Measurements from ENCODE around the gene CENPF.
"Not testable (repeated sequence)": the region's sequence is repeated elsewhere in the genome, so short reads cannot be mapped to it uniquely, and the experiment has no call there.

Gene CENPF

DNA sequence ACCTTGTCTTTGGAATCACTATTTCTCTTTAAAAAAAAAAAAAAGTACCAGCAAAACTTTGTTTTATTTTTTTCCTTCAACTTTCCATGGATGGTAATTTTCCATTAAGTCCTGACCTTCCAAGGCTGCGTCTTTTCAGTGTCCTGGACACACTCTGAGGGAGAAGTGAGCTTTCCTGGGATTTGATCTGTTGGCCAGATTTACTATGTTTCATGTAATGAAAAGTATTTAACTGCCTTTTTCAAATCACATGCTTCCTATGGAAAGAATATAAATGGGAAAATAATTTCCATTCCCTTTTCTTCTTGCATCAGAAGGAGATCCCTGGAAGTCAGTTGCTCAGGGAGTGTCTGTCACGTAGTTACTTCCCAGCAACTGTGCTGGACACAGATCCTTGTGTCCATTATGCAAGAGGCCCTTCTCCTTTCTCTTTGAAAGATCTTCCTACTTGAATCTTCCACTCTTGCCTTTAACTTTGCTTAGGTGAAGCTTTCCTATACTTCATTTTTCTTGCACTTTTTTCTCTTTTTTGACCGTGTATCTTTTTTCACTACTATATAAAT is 59.3 kb downstream of the CENPF start:
- DNase-seq: no peak

DNA sequence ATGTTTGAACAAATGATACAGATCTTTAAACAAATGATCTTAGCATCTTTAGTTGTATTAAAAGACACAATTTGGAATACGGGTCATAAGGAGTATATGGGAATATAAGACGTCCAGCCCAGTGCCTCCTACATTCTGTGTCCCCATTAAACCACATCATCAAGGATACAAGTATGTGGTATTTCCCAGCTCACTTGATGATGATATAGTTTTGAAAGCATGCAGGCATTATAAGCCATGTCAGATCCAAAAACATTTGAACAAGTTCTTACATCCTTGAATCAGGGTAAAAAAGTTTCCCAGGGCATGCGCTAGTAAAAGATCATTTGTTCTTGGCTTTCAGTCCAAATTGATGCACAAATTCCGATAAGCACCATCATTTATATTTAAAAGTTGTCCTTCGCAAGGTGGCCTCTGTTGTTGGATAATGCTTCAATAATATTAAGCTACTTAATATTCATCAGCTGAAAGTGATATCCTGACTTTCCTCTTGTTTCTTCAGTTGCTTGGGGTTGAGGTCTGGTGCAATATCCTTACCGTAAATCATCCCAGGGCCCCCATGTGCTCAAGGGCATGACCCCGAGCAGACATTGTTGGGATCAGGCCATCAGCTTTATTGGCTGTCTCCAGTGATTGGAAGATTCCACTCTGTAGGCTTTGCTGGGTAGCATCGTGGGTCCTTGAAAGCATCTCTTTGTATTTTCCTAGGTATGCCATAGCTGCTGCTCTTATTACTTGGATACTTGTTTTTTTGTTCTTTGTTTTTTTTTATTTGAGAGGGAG is 61.8 kb downstream of the CENPF start:
- no peak for DNase-seq

DNA sequence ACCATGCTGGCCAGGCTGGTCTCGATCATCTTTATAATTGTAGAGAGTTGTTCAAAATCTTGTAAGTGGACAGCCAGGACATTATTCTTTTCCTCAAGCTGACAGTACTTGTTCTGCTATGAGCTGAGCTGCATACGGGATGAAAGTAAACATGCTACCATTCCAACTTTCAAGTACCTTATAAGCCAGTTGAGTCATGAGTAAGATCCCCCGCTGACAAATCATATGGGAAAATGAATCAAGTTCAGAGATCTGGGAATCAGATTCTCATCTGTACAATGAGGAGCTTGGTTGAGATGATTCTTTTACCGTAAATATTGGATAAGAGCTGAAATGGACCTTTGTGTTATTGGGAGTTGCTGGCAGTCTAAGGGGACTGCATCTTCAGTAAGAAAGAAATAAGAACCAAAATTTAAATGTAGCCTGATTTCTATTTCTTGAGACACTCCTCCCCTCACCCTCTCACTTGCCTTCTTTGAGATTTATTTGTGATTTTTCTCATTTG is 62.7 kb downstream of the CENPF start:
- no peak for DNase-seq

DNA sequence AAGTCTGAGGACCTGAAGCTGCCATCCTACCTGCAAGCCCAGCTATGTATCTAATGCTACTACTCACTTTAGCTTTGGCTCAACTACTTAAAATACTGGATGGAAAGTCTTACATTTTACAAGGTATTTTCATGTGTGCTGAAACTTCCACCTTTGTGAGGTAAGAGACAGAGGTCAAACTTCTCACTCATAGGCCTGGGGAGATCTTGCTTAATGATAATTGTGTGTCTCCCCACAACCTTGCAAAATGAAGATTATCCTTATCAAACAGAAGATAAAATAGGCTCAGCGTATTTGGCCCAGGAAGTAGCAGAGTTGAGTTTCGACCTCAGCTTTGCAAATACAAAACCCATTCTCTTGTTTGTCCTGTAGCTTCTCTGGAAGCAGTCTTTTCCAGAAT is 63.7 kb downstream of the CENPF start:
- DNase-seq: no peak

DNA sequence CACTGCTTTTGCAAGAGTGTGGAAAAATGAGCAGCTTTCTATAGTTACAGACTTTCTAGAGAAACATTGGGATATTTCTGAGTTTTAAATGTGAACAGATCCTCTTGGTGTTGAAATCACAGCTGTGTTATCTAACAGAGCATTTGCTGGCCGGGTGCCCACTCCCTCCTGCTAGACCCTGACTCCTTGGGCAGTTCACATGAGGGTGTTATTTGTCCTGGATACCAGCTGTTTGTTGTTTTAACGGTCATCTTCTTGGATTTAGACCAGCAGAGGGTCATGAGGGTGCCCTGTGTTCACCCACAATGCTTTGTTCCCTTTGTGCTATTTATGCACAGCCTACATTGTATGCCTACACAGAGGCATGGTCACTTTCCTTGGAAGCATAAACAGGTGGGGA is 67.1 kb downstream of the CENPF start:
- no peak for DNase-seq

DNA sequence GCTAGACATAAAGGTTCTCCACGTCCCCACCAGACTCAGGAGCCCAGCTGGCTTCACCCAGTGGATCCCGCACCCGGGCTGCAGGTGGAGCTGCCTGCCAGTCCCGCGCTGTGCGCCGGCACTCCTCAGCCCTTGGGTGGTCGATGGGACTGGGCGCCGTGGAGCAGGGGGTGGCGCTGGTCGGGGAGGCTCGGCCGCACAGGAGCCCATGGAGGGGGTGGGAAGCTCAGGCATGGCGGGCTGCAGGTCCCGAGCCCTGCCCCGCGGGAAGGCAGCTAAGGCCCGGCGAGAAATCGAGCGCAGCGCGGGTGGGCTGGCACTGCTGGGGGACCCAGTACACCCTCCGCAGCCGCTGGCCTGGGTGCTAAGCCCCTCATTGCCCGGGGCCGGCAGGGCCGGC is 70.0 kb downstream of the CENPF start:
- not testable (repeated sequence) for DNase-seq

DNA sequence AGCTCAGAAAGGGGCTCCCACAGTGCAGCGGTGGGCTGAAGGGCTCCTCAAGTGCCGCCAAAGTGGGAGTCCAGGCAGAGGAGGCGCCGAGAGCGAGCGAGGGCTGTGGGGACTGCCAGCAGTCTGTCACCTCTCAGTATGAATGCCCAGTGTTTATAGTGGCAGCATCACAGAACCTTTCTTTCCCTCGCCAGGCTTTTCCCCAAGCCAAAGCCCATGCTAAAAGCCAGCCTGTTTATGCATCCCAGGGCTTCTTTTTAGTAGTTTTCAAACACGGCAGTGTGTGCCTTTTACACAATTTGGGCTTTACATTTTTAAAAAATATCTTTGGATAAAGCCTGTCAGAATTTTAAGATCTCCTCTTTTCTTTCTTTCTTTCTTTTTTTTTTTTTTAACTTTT is 70.6 kb downstream of the CENPF start:
- DNase-seq: no peak

DNA sequence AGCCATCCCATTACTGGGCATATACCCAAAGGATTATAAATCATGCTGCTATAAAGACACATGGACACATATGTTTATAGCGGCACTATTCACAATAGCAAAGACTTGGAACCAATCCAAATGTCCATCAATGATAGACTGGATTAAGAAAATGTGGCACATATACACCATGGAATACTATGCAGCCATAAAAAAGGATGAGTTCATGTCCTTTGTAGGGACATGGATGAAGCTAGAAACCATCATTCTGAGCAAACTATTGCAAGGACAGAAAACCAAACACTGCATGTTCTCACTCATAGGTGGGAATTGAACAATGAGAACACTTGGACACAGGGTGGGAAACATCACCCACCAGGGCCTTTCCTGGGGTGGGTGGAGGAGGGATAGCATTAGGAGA is 72.5 kb downstream of the CENPF start:
- DNase-seq: not testable (repeated sequence)

DNA sequence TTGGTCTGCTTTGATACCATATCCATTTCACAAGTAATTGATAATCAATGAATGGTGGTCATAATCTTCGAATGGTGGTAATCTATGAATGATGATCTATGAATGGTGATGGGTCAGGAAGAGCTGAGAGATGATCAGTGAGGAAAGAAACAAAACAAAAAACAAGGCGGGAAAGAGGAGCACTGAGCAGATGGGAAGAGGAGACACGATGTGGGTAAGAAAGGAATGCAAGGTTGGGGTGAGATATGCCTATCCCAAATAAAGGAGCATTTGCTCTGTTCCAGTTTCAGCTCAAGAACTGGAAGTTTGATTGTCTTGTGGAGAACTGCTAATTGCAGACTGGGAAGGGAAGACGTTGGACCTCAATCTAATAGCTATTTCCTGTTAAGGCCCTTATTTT is 73.8 kb downstream of the CENPF start:
- DNase-seq: no peak

DNA sequence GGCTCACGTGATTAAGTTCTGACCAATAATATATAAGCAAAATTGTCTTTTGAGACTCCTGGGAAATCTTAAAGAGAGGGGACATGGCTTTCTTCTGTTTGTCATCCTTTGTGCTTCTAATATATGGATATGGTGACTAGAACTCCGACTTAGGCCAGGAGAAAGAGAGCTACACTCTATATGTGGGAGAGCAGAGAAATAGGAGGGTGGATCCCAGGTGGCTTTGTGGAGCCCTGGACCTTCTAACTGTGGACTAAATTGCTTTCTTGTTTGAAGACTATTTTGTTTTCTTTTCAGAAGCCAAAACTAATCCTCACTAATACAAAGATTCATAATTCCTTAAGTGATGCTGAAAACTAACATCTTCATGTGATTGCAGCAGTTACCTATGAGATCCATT is 75.0 kb downstream of the CENPF start:
- no peak for DNase-seq

DNA sequence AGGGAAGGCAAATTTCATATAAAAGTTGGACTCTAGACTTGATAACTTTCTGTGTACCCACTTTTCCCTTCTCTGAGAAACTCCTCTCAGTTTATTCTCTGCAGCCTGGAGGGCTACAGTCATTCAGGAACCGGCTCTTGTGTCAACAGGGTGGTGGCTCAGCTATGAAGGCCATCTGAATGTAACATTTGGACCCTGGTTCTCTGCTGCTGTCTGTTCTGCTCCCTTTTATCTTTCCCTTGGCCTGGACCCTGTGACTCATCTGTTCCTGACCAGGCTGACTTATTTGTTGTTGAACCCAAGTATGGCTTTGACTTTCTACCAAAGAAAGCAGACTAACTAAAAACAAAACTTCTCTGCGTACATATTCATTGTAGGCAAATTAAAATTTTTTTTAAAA is 75.4 kb downstream of the CENPF start:
- no peak for DNase-seq

DNA sequence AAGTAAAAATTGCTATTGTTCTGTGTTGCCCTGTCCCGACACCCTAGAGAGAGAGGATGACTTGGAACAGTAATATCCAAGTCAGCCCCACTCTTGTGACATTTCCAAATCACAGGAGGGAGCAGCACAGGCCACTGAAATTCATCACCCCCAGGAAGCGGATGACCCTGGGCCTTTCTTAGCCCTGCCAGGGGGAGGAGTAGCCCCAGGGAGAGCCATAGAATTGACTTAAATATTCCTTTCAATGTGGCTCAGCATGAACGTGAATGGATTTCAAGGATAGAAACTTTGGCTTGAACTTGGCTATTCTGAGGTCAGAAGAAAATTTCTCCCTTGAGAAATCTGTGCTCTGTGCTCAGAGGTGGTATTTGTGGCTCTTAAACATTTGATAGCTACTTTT is 80.6 kb downstream of the CENPF start:
- DNase-seq: no peak

DNA sequence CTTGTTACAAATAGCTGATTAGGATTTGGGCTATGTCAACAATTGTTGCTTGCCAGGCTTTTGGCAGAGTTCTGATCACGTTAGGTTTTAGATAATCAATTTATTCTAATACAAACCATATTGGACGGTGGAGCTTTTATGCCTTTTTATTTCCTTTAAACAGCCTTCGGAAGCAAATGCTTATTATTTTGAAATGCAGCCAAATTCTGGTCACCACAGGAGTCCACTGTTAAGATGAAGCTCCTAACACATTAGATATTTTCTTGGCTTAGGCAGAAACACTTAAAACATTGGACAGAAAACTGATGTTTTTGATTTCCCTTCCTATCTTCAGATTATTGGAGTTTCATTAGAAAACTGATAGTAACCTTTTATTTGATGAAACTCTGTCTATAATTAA is 82.9 kb downstream of the CENPF start:
- no peak for DNase-seq

DNA sequence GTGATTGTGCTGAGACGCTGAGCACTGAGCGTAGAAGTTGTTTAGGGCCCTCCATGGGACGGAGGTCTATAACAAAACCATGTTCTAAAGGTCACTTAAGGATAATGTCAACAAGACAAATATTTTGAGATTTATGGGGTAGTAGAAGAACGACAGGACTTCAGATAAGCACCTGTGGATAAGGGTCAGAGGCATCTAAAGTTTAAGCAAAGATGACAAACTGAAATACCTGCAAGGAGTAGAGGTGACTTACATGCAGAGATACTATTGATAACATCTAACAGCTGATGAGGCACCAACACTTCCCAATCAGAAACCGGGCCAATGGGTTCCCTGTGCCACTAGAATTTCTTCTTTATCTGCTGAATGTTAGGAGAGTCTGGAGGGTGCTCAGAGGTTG is 83.5 kb downstream of the CENPF start:
- DNase-seq: no peak

DNA sequence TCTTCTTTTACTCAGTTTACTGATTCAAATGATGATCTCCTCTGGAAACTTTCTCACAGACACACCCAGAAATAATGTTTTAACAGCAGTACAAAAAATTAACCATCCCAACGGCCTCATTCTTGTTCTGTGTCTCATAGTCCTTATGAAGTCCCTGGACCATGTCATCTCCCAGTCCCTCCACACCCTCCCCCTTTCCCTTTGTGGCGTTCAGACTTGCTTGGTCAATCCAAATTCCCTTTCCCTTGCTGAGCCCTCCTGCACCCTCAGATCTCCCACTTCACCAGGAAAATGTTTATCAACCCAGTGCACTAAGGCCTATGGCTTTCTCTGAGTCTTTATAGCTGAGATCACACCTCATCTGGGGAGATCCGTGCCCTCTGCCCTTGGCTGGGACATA is 85.9 kb downstream of the CENPF start:
- DNase-seq: no peak

DNA sequence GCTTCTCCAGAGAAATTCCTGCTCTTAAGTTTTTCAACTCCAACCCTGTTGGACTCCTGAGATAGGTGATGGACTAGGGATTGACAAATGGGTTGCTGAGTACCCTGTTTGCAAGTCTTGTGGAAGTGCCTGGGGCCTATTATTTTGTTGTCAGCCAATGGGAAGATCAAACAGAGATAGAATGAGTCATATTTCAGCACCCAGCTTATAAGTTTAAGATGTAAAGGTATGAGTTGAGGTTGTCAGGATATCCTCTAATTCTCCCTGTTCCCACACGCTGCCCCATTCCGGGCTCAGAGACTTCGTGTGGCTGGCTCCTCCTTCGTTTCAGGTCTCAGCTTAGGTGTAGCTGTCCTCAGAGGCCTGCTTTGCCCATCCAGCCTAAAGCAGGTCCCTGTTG is 91.8 kb downstream of the CENPF start:
- DNase-seq: no peak

DNA sequence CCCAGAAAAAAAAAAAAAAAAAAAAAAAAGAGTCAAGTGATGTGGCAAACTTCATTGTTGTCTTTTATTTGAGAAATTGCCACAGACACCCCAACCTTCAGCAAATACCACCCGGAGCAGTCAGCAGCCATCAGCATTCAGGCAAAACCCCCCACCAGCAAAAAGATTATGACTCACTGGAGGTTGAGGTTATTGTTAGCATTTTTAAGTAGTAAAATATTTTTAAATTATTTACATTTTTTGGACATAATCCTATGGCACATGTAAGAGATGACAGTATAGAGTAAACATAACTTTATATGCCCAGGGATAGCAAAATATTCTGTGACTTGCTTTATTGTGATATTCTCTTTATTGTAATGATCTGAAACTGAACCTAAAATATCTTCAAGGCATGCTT is 95.6 kb downstream of the CENPF start:
- DNase-seq: no peak

DNA sequence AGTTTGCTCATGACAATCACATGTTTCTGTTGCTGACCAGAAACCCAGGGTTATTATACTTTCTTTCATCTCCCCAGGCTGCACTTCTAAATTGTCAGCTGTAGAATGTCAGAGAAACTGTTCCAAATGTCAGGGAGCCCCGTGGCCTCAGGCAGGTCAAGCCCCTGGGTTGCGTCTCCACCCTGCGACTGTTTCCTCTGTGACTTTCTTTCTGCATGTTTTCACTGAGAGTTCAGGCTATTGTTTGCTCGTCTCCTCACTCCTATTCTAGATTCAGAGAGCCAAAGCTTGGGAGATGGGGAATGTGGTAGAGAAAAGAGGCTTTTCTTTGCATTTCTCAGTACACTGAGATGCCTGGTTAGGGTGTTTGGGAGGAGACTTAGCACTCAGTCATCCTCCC is 97.4 kb downstream of the CENPF start:
- DNase-seq: peak; percentile 71

DNA sequence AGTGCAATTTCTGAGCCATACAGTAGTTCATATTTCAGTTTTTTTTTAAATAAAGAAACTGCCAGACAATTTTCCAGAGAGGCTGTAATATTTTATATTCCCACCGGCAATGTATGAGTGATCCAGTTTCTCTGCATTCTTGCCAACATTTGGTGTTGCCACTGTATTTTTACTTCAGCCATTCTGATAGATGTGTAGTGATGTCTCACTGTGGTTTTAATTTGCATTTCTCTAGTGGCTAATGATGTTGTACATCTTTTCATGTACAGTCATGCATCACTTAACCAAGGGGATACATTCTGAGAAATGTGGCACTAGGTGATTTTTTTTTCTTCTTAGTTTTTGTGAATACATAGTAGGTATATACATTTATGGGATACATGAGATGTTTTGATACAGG is 99.6 kb downstream of the CENPF start:
- DNase-seq: no peak

DNA sequence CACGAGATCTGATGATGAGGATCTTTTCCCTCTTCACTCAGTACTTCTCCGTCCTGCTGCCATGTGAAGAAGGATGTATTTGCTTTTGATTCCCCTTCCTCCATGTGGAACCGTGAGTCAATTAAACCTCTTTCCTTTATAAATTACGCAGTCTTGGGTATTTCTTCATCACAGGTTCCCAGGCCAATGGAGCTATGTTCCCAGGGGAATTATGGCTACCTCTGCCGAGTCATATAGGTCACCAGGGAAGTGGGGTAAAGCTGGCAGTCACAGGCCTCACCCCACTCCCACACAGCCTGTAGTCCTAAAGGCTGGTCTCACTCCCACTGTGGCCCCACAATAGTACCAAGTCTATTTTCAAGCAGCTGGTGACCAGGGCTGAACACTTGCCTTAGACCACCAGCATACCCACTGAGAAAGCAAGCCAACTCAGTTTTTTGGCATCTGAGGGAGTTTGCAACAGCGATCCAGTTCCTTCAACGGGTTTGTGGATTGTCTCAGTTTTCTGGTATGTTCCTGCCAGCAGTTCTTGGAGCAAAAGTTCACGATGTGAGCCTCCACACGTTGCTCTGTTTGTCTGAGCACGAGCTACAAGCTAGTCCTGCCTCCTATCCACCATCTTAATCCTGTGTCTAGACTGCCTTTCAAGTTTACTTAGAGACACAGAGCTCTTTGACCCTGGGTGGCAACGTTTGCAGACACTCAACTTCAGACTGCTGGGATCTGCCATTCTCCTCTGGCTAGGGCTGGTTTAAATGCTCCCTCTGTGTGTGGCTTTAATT is 104.5 kb downstream of the CENPF start:
- no peak for DNase-seq

DNA sequence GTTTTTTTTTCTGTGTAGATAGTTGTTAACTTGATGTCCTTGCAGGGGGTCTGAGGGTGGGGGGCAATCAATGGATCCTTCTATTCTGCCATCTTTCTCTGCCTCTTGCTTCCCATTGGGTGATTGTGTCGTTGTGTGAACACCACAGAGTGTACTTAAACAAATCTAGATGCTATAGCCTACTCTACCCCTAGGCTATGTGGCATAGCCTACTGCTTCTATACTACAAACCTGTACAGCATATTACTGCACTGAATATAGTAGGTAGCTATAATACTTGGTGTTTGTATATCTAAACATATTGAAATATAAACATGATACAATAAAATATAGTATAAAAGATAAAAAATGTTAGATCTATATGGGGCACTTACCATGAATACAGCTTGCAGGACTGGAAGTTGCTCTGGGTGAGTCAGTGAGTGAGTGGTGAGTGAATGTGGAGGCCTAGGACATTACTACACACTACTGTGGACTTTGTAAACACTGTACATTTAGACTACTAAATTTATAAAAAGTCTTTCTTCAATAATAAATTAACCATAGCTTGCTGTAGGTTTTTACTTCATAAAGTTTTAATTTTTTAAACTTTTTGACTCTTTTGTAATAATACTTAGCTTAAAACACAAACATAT is 105.4 kb downstream of the CENPF start:
- DNase-seq: no peak

DNA sequence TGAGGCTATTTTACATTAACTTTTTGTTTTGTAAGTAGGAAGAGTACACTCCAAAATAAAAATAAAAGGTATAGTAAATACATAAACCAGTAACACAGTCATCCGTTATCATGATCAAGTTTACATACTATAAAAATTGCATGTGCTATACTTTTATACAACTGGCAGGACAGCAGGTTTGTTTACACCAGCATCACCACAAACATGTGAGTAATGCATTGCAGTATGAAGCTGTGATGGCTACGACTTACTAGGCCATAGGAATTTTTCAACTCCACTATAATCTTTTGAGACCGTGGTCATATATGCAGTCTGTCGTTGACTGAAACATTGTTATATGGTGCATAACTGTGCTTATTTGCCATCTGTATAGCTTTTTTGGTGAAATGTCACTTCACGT is 106.2 kb downstream of the CENPF start:
- no peak for DNase-seq

DNA sequence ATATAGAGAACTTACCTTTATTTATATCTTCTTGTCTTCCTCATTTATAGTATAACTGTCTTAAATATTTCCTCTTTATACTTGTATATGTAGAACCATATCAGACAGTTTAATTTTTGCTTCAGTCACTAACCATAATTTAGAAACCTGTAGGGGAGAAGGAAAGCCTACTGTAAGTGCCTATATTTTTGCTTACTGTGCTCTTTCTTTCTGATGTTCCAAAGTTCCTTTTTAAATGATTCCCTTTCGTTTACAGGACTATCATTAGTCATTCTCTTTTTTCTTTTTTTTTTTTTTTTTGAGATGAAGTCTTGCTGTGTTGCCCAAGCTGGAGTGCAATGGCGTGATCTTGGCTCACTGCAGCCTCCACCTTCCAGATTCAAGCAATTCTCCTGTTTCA is 109.7 kb downstream of the CENPF start:
- DNase-seq: no peak

All from islet precursor cell (in vitro differentiated cells).